Tongue (tissue), 2 donors: Measurements from ENCODE around the gene USP26. TPM values are rescaled to one million over a fixed set of nuclear protein-coding genes. Genes with fewer than 3 reads are reported as not detected.
A peak's percentile ranks its signal among the peaks of the same experiment; 100 is the strongest.
"Not testable (repeated sequence)": the region's sequence is repeated elsewhere in the genome, so short reads cannot be mapped to it uniquely, and the experiment has no call there.

Source experiments
- DNase-seq: peaks from one replicate; pipeline ENCODE4 v3.0.0-alpha.2; 2015
- total RNA-seq: library from RNA; depleted of rRNA; stranded (reverse); fragments of >200 nt; gene quantifications from one replicate; pipeline ENCODE4 v1.2.3, GENCODE V29; 2014

The USP26 gene
- total RNA-seq: not detected

- DNase-seq: no peak
Measured at GRCh38 chrX:133097031-133097430, at the start of gene USP26. TSS of gene USP26 (minus strand) at chrX:133097109. CDS start at chrX:133028220, 68,889 bp downstream.

- DNase-seq: no peak
Measured at GRCh38 chrX:133134282-133134681, 37.4 kb upstream of the USP26 start.

- no peak for DNase-seq
Measured at GRCh38 chrX:133120406-133120805, 23.5 kb upstream of the USP26 start.

- peak; percentile 1 for DNase-seq
Measured at GRCh38 chrX:133094098-133094731, 2.7 kb downstream of the USP26 start.

GRCh38 chrX:133090236-133090809 is 6.6 kb downstream of the USP26 start:
- no peak for DNase-seq

- no peak for DNase-seq
Measured at GRCh38 chrX:133089411-133089810, 7.5 kb downstream of the USP26 start.

- no peak for DNase-seq
Measured at GRCh38 chrX:133085785-133086184, 11.1 kb downstream of the USP26 start.

- DNase-seq: not testable (repeated sequence)
Measured at GRCh38 chrX:133085056-133085455, 11.9 kb downstream of the USP26 start.

GRCh38 chrX:133083899-133084298 is 13.0 kb downstream of the USP26 start:
- no peak for DNase-seq

- no peak for DNase-seq
Measured at GRCh38 chrX:133081990-133082389, 14.9 kb downstream of the USP26 start.

GRCh38 chrX:133077856-133078255 is 19.1 kb downstream of the USP26 start:
- DNase-seq: not testable (repeated sequence)

- DNase-seq: no peak
Measured at GRCh38 chrX:133072566-133072965, 24.3 kb downstream of the USP26 start.

- no peak for DNase-seq
Measured at GRCh38 chrX:133068461-133068860, 28.4 kb downstream of the USP26 start.

GRCh38 chrX:133056341-133056740 is 40.6 kb downstream of the USP26 start:
- no peak for DNase-seq

- no peak for DNase-seq
Measured at GRCh38 chrX:133054761-133055405, 42.0 kb downstream of the USP26 start.

GRCh38 chrX:133053861-133054598 is 42.9 kb downstream of the USP26 start:
- no peak for DNase-seq

- no peak for DNase-seq
Measured at GRCh38 chrX:133048751-133049150, 48.2 kb downstream of the USP26 start.

GRCh38 chrX:133046601-133047000 is 50.3 kb downstream of the USP26 start:
- DNase-seq: no peak

- peak; percentile 1 for DNase-seq
Measured at GRCh38 chrX:133045986-133046385, 50.9 kb downstream of the USP26 start.

- not testable (repeated sequence) for DNase-seq
Measured at GRCh38 chrX:133044145-133044786, 52.6 kb downstream of the USP26 start.

- DNase-seq: no peak
Measured at GRCh38 chrX:133042260-133042659, 54.6 kb downstream of the USP26 start.

- no peak for DNase-seq
Measured at GRCh38 chrX:133033010-133033409, 63.9 kb downstream of the USP26 start.
